Neuronal stem cell (in vitro differentiated cells): Measurements from ENCODE around the gene SMIM41.

Experiments
- DNase-seq: peaks from one replicate; pipeline ENCODE4 v3.0.0-alpha.2; 2013; ENCODE audit warnings: low spot score
- H2AFZ ChIP-seq: one replicate; pipeline ENCODE4 v1.6.1; 2013; ENCODE audit warnings: mild to moderate bottlenecking, low read length, inconsistent platforms
- H2AK5ac ChIP-seq: 2 replicates; pipeline ENCODE4 v1.6.1; 2013; ENCODE audit warnings: low read depth, mild to moderate bottlenecking, inconsistent platforms, low read length, moderate library complexity, mixed read lengths
- H2BK120ac ChIP-seq: 2 replicates; pipeline ENCODE4 v1.6.1; 2013; ENCODE audit warnings: low read depth, mild to moderate bottlenecking, inconsistent platforms, low read length, moderate library complexity, mixed read lengths
- H2BK12ac ChIP-seq: one replicate; pipeline ENCODE4 v1.6.1; 2013; ENCODE audit warnings: low read length, inconsistent platforms
- H2BK15ac ChIP-seq: 2 replicates; pipeline ENCODE4 v1.6.1; 2013; ENCODE audit warnings: mild to moderate bottlenecking, low read length, inconsistent platforms, mixed read lengths
- H2BK5ac ChIP-seq: one replicate; pipeline ENCODE4 v1.6.1; 2013; ENCODE audit warnings: inconsistent platforms, mild to moderate bottlenecking, low read length, moderate library complexity
- H3K14ac ChIP-seq: one replicate; pipeline ENCODE4 v1.6.1; 2013; ENCODE audit warnings: low read length, inconsistent platforms
- H3K18ac ChIP-seq: 2 replicates; pipeline ENCODE4 v1.6.1; 2013; ENCODE audit warnings: low read length, inconsistent platforms
- H3K23ac ChIP-seq: 2 replicates; pipeline ENCODE4 v1.6.1; 2013; ENCODE audit warnings: low read depth, mild to moderate bottlenecking, mixed read lengths, low read length, inconsistent platforms; ENCODE audit not compliant: poor library complexity
- H3K27ac ChIP-seq: replicated peaks from 3 replicates; pipeline ENCODE4 v1.5.1; 2013; ENCODE audit warnings: low read length, inconsistent platforms
- H3K27me3 ChIP-seq, 3 experiments: 2 replicates each; pipeline ENCODE4 v1.6.1; 2013; ENCODE audit warnings: low read length in 3 of 3, mild to moderate bottlenecking in 2 of 3, inconsistent platforms in 1 of 3, low read depth in 1 of 3, mixed read lengths in 1 of 3, moderate library complexity in 1 of 3; ENCODE audit not compliant: control insufficient read depth in 3 of 3, insufficient read depth in 3 of 3
- H3K36me3 ChIP-seq, 2 donors: replicated peaks in 1 of 2; 2 replicates each; pipeline ENCODE4 v1.6.1; 2013; ENCODE audit warnings: low read length in 2 of 2; ENCODE audit not compliant: control insufficient read depth in 2 of 2, insufficient read depth in 2 of 2
- H3K4ac ChIP-seq: 2 replicates; pipeline ENCODE4 v1.6.1; 2013; ENCODE audit warnings: inconsistent platforms, mild to moderate bottlenecking, low read length, moderate library complexity
- H3K4me1 ChIP-seq, 2 donors: 1 replicate in 1 of 2; 2 replicates in 1 of 2; pipeline ENCODE4 v1.6.1; 2013; ENCODE audit warnings: low read length in 2 of 2, low read depth in 1 of 2; ENCODE audit not compliant: control insufficient read depth in 2 of 2, insufficient read depth in 1 of 2
- H3K4me2 ChIP-seq: one replicate; pipeline ENCODE4 v1.6.1; 2013; ENCODE audit warnings: mild to moderate bottlenecking, low read length, inconsistent platforms; ENCODE audit not compliant: insufficient read depth, poor library complexity, severe bottlenecking
- H3K4me3 ChIP-seq, 2 donors: 2 replicates each; pipeline ENCODE4 v1.5.1; 2013; ENCODE audit warnings: low read length in 2 of 2, mild to moderate bottlenecking in 2 of 2, inconsistent platforms in 1 of 2, moderate library complexity in 1 of 2
- H3K79me1 ChIP-seq: one replicate; pipeline ENCODE4 v1.6.1; 2013; ENCODE audit warnings: low read depth, mild to moderate bottlenecking, inconsistent platforms, low read length, moderate library complexity
- H3K9ac ChIP-seq: one replicate; pipeline ENCODE4 v1.6.1; 2013; ENCODE audit warnings: mild to moderate bottlenecking, low read depth, low read length, inconsistent platforms; ENCODE audit not compliant: poor library complexity
- H3K9me3 ChIP-seq, 2 donors: replicated peaks in 1 of 2; 2 replicates each; pipeline versions ENCODE3 to v1.6.1; 2013; ENCODE audit warnings: low read length in 2 of 2, mild to moderate bottlenecking in 2 of 2, inconsistent platforms in 1 of 2, low read depth in 1 of 2, mixed read lengths in 1 of 2, moderate library complexity in 1 of 2; ENCODE audit not compliant: control insufficient read depth in 2 of 2, insufficient read depth in 1 of 2
- H4K8ac ChIP-seq: one replicate; pipeline ENCODE4 v1.6.1; 2013; ENCODE audit warnings: low read depth, mild to moderate bottlenecking, inconsistent platforms, low read length, moderate library complexity
- H4K91ac ChIP-seq: one replicate; pipeline ENCODE4 v1.6.1; 2013; ENCODE audit warnings: low read length, low read depth, mild to moderate bottlenecking, inconsistent platforms; ENCODE audit not compliant: poor library complexity
- WGBS, 2 donors: extraction: QIAGEN DNeasy Blood & Tissue Kit; methylation state at CpG; one replicate each; pipeline ENCODE4 v1.1.7; 2013; ENCODE audit warnings: missing lambda C conversion rate in 2 of 2, mixed read lengths in 1 of 2; ENCODE audit not compliant: insufficient read length in 2 of 2, insufficient replicate concordance in 1 of 2; ENCODE audit errors: extremely low coverage in 2 of 2; 5-methylcytosine and 5-hydroxymethylcytosine counted together

The SMIM41 gene

DNA sequence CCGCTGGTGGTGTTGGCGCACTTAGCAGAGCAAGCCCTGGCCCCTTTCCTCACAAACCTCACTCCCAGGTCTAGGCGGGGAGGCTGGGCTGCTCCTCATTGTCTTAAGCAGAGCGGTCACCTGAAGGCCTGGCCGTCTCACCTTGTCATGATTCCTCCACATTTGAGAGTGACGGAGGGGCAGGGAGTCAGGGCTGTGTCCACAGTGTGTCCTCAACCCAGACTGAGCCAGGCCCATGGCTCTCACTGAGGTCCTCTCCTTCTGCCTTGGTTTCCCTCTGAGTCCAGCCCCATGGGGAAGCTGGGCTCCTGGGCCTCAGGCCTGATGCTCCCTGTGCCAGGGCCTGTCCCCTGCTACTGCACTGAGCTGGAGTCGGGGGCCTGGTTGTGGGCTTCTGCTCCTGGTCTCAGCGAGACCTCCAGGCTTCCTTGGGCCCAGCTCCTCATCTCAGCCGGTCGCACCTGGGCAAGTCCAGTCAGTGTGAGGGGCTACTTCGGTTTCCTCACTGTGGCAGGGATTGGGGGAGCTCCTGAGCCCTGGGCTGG is 67.4 kb downstream of the SMIM41 start:
- Histone ChIP-seq H3K4me3 (no peak overlapping the region), H2BK15ac (peak overlapping the region; percentile 97), H3K36me3 (no peaks in the 10 kb centered on the region), H3K4me2 (no peak overlapping the region), H2AFZ (no peak overlapping the region), H2BK120ac (no peak overlapping the region), H3K27me3 (no peaks in the 10 kb centered on the region), H4K8ac (peak overlapping the region; percentile 8), H3K79me1 (no peaks in the 10 kb centered on the region), H2BK12ac (peak overlapping the region; percentile 85), H3K27ac (no peak overlapping the region), H2AK5ac (peak overlapping the region; percentile 33), H3K23ac (peak overlapping the region; percentile 17), H3K4me1 (peaks cover 13 to 16% of the 10 kb centered on the region in 2 donors), H3K9ac (no peak overlapping the region), H3K14ac (no peak overlapping the region), H3K4ac (no peak overlapping the region), H2BK5ac (no peak overlapping the region), H3K18ac (peak overlapping the region; percentile 85), H3K9me3 (no peaks in the 10 kb centered on the region), H4K91ac (peak overlapping the region; percentile 42)
- no CpG with 5 or more reads among the region's 11 CpGs for WGBS, 2 donors
- no peak for DNase-seq

DNA sequence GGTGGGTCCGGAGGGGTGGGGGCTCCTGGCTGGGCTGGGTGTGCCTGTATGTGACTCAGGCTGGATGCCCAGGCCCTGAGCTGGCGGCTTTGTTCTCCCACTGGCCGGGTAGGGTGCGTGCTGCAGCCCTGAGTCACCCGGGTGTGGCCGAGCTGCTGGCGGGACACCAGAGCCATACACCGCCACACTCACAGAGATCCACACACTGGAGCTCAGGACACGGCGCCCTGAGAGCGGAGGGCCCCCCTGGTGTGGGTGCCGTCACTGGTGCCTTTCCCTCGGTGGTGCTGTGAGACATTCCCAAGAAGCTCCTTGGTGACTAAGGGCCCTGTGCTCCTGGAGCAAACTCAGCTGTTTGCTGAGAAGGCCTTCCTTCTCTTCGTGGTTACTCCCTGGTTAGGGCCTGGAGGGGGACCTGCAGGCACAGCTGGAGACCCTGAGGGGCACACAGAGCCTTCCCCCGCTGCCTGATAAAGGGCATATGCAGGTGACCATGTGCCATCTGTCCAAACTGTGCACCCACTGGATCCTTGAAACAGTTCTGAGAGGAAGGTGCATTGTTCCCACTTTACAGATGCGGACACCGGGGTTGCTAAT is 68.0 kb downstream of the SMIM41 start:
- no peak overlapping the region for H3K27ac ChIP-seq
- H3K9me3 ChIP-seq = no peaks in the 10 kb centered on the region
- DNase-seq = no peak
- H3K79me1 ChIP-seq = no peaks in the 10 kb centered on the region
- peaks cover 13 to 16% of the 10 kb centered on the region in 2 donors for H3K4me1 ChIP-seq
- no peak overlapping the region for H3K14ac ChIP-seq
- peak overlapping the region; percentile 71 for H3K4ac ChIP-seq
- H3K36me3 ChIP-seq = no peaks in the 10 kb centered on the region
- WGBS, 2 donors = no CpG with 5 or more reads among the region's 17 CpGs
- H2BK15ac ChIP-seq = peak overlapping the region; percentile 93
- H3K23ac ChIP-seq = no peak overlapping the region
- no peak overlapping the region for H3K4me2 ChIP-seq
- H4K8ac ChIP-seq = no peak overlapping the region
- no peak overlapping the region for H2AFZ ChIP-seq
- no peak overlapping the region for H3K9ac ChIP-seq
- peak overlapping the region; percentile 58 for H2AK5ac ChIP-seq
- no peak overlapping the region for H4K91ac ChIP-seq
- peak overlapping the region; percentile 3 for H3K18ac ChIP-seq
- H3K4me3 ChIP-seq = no peak overlapping the region
- no peak overlapping the region for H2BK5ac ChIP-seq
- peak overlapping the region; percentile 68 for H2BK12ac ChIP-seq
- H3K27me3 ChIP-seq = peaks cover 0 to under 1% (median 0%) of the 10 kb centered on the region in 3 experiments
- no peak overlapping the region for H2BK120ac ChIP-seq

DNA sequence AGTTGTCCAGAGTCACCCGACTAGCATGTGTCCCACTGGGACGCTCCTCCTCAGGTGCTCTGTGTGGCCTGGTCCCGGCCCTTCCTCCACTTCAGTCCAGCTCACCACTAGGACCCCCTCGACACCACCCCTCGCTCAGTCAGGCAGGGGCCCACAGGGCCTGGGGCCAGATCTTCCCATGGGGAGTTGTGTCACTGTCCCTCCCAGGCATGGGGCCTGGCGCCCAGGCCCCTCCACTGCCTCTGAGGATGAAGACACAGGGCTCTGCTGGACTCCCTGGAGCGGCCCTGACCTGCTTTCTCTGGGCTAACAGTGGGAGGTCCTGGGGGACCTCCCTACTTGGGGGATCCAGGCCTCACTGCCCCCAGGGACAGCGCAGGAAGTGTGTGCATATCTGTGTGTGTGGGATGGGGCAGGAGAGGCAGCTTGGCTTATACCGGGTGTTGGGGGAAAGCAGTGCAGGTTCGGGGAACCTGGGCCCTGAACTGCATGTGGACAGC is 68.5 kb downstream of the SMIM41 start:
- Histone ChIP-seq H2AFZ (no peak overlapping the region), H3K14ac (no peak overlapping the region), H2BK15ac (peak overlapping the region; percentile 30), H3K4me3 (no peak overlapping the region), H3K18ac (peak overlapping the region; percentile 72), H3K27me3 (peaks cover 0 to 6% (median 0%) of the 10 kb centered on the region in 3 experiments), H3K4ac (no peak overlapping the region), H3K4me1 (peaks cover 13 to 16% of the 10 kb centered on the region in 2 donors), H3K4me2 (no peak overlapping the region), H2BK120ac (no peak overlapping the region), H2BK5ac (peak overlapping the region; percentile 72), H2AK5ac (peak overlapping the region; percentile 90), H3K9me3 (no peaks in the 10 kb centered on the region), H4K91ac (no peak overlapping the region), H2BK12ac (peak overlapping the region; percentile 14), H3K79me1 (no peaks in the 10 kb centered on the region), H3K36me3 (no peaks in the 10 kb centered on the region), H3K27ac (no peak overlapping the region), H3K9ac (no peak overlapping the region), H4K8ac (no peak overlapping the region), H3K23ac (no peak overlapping the region)
- DNase-seq = no peak
- no CpG with 5 or more reads among the region's 10 CpGs for WGBS, 2 donors

DNA sequence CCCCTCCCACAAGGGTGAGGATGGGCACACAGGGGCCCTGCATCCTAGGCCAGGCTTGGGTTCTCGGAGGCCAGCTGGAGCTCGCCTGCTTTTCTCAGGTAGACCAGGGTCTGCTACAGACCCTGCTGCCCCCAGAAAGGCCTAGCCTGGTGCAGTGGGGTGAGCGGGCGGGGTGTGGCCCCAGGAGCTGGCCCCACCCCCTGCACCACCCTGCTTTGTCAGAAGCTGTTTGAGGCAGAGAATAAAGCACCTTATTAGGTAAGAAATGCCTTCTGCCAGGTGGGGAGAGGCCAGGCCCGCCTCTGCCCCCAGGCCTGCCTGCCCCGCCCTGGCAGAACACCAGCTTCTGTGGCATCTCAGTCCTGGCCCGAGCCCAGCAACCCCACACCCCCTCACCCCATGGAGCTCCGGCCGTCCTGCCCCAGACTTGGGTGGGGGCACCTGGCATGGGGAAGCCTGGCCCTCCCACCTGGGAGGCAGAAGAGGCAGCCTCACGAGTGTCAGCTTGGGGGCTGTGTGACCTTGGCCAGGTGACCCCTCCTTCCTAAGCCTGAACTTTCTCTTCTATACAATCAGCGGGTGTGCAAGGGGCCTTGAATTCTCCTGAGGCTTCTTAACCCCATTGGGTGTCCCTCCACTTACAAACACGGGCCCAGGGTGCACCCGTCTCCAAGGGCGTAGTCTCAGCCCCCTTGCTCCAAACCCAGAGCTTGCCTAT is 69.1 kb downstream of the SMIM41 start:
- no peak overlapping the region for H2BK120ac ChIP-seq
- H3K4me1 ChIP-seq = peaks cover 13 to 16% of the 10 kb centered on the region in 2 donors
- peak overlapping the region; percentile 77 for H3K23ac ChIP-seq
- H3K4me3 ChIP-seq = no peak overlapping the region
- H3K4me2 ChIP-seq = no peak overlapping the region
- peak overlapping the region; percentile 77 for H3K18ac ChIP-seq
- no peak overlapping the region for H2AFZ ChIP-seq
- H3K79me1 ChIP-seq = no peaks in the 10 kb centered on the region
- WGBS, 2 donors = no CpG with 5 or more reads among the region's 14 CpGs
- H2BK12ac ChIP-seq = peak overlapping the region; percentile 76
- no peak overlapping the region for H3K14ac ChIP-seq
- H2BK5ac ChIP-seq = peak overlapping the region; percentile 72
- no peak overlapping the region for H3K4ac ChIP-seq
- H3K9ac ChIP-seq = no peak overlapping the region
- no peaks in the 10 kb centered on the region for H3K36me3 ChIP-seq
- H3K27ac ChIP-seq = no peak overlapping the region
- H3K27me3 ChIP-seq = peaks cover 0 to 6% (median 0%) of the 10 kb centered on the region in 3 experiments
- no peak for DNase-seq
- H2AK5ac ChIP-seq = peak overlapping the region; percentile 90
- no peaks in the 10 kb centered on the region for H3K9me3 ChIP-seq
- no peak overlapping the region for H4K8ac ChIP-seq
- H2BK15ac ChIP-seq = peak overlapping the region; percentile 30
- H4K91ac ChIP-seq = no peak overlapping the region
